ENCODE measurements around the gene KLF7. TPM values are rescaled to one million over a fixed set of nuclear protein-coding genes. Genes with fewer than 3 reads are reported as not detected.

KLF7 gene
- polyA plus RNA-seq, 3 donors: 9.4 to 40.7 (median 10.3) TPM

GRCh38 chr2:207082619-207083018 lies 83.1 kb downstream of the KLF7 start:
- Histone ChIP-seq H4K20me1 (ENCODE audit: insufficient read depth, low read length) (peaks cover 76% of the 10 kb centered on the region), H3K4me1 (ENCODE audit: control insufficient read depth in 1 of 2, insufficient read depth in 2 of 2, low read length in 2 of 2) (no peaks in the 10 kb centered on the region), H2AFZ (ENCODE audit: insufficient read depth, low read depth, low read length, poor library complexity, severe bottlenecking) (no peak overlapping the region), H3K79me2 (ENCODE audit: insufficient read depth, low read length) (no peaks in the 10 kb centered on the region), H3K9ac (ENCODE audit: insufficient read depth, low read length, poor library complexity, severe bottlenecking) (no peak overlapping the region), H3K27ac (ENCODE audit: low read depth in 1 of 2, low read length in 2 of 2) (no peak overlapping the region), H3K4me2 (replicated peaks; ENCODE audit: extremely low read depth, low read length, poor library complexity, severe bottlenecking) (no peak overlapping the region), H3K27me3 (ENCODE audit: control insufficient read depth in 2 of 2, insufficient read depth in 2 of 2, low read length in 2 of 2) (no peaks in the 10 kb centered on the region), H3K36me3 (replicated peaks in 1 of 2; ENCODE audit: control insufficient read depth in 1 of 2, insufficient read depth in 2 of 2, low read length in 2 of 2) (peaks cover 82 to 100% of the 10 kb centered on the region in 2 donors), H3K9me3 (replicated peaks in 1 of 2; ENCODE audit: control insufficient read depth in 1 of 2, insufficient read depth in 1 of 2, low read length in 2 of 2) (no peaks in the 10 kb centered on the region), H3K4me3 (replicated peaks in 1 of 3; ENCODE audit: low read depth in 2 of 3, low read length in 3 of 3) (no peak overlapping the region)
- Mint-ChIP-seq H3K27me3 (ENCODE audit: low read depth in 3 of 3) (no peaks in the 10 kb centered on the region), H3K36me3 (peaks cover 87 to 94% of the 10 kb centered on the region in 2 donors), H3K27ac (no peak overlapping the region), H3K4me1 (no peaks in the 10 kb centered on the region), H3K9me3 (peaks cover 0 to 2% (median 0%) of the 10 kb centered on the region in 7 donors), H3K4me3 (no peak overlapping the region)
- DNase-seq: no peak
- no peak for TF ChIP-seq CTCF (IDR thresholded peaks at IDR 0.05)
- intact Hi-C loops (cut with micrococcal nuclease): no loop called here
- 100% methylated on average over 1 of the region's 4 CpGs for WGBS (ENCODE audit: insufficient coverage)

GRCh38 chr2:207078186-207078798 lies 87.5 kb downstream of the KLF7 start:
- no peaks in the 10 kb centered on the region for H3K27me3 ChIP-seq (ENCODE audit: control insufficient read depth in 2 of 2, insufficient read depth in 2 of 2, low read length in 2 of 2)
- no peak overlapping the region for H3K4me2 ChIP-seq (replicated peaks; ENCODE audit: extremely low read depth, low read length, poor library complexity, severe bottlenecking)
- WGBS (ENCODE audit: insufficient coverage): 98% methylated on average over 5 of the region's 6 CpGs
- DNase-seq: no peak
- peaks cover 33% of the 10 kb centered on the region for H4K20me1 ChIP-seq (ENCODE audit: insufficient read depth, low read length)
- H3K27ac ChIP-seq (ENCODE audit: low read depth in 1 of 2, low read length in 2 of 2): no peak overlapping the region
- Mint-ChIP-seq H3K27ac (no peak overlapping the region), H3K9me3 (peaks cover 0 to 2% (median 0%) of the 10 kb centered on the region in 7 donors), H3K36me3 (peaks cover 68 to 69% of the 10 kb centered on the region in 2 donors), H3K4me1 (peaks cover 19% of the 10 kb centered on the region), H3K4me3 (no peak overlapping the region), H3K27me3 (ENCODE audit: low read depth in 3 of 3) (peaks cover 2 to 11% (median 8%) of the 10 kb centered on the region in 3 donors)
- H3K4me1 ChIP-seq (ENCODE audit: control insufficient read depth in 1 of 2, insufficient read depth in 2 of 2, low read length in 2 of 2): peaks cover 14 to 15% of the 10 kb centered on the region in 2 donors
- H3K9ac ChIP-seq (ENCODE audit: insufficient read depth, low read length, poor library complexity, severe bottlenecking): no peak overlapping the region
- H2AFZ ChIP-seq (ENCODE audit: insufficient read depth, low read depth, low read length, poor library complexity, severe bottlenecking): no peak overlapping the region
- no peaks in the 10 kb centered on the region for H3K9me3 ChIP-seq (replicated peaks in 1 of 2; ENCODE audit: control insufficient read depth in 1 of 2, insufficient read depth in 1 of 2, low read length in 2 of 2)
- no peaks in the 10 kb centered on the region for H3K79me2 ChIP-seq (ENCODE audit: insufficient read depth, low read length)
- H3K4me3 ChIP-seq (replicated peaks in 1 of 3; ENCODE audit: low read depth in 2 of 3, low read length in 3 of 3): no peak overlapping the region
- no peak for TF ChIP-seq CTCF (IDR thresholded peaks at IDR 0.05)
- intact Hi-C loops (cut with micrococcal nuclease): no loop called here
- peaks cover 44 to 60% of the 10 kb centered on the region in 2 donors for H3K36me3 ChIP-seq (replicated peaks in 1 of 2; ENCODE audit: control insufficient read depth in 1 of 2, insufficient read depth in 2 of 2, low read length in 2 of 2)

Measured in CD14-positive monocyte (primary cell).